ENCODE data around the gene MEF2D.
A peak's percentile ranks its signal among the peaks of the same experiment; 100 is the strongest.

Gene MEF2D

DNA sequence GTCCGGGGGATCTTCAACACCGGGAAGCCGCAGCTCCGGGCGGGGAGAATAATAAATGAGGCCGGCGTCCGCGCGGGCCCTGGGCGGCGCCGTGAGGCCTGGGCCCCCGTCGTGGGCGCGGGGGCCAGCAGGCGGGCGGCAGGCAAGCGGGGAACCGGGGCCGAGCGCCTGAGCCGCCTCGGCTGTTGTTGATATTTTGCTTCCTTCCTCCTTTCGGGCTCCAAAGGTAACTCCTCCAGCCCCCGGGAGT is at the start of gene MEF2D:
MEF2D (minus strand) TSS at position 233 of the 250 bp plus-strand sequence. CDS start 17,483 bp downstream, outside the sequence.
- Histone ChIP-seq H3K27ac (ENCODE audit: low read length) (peak within 1 kb of the TSS; percentile 92), H3K9ac (ENCODE audit: low read length) (peak within 1 kb of the TSS; percentile 97), H3K9me3 (replicated peaks; ENCODE audit: insufficient read depth, low read length) (no peaks in the 10 kb centered on the region), H3K27me3 (replicated peaks; ENCODE audit: insufficient read depth, low read length) (no peaks in the 10 kb centered on the region), H3K4me2 (ENCODE audit: low read depth, low read length) (peak within 1 kb of the TSS; percentile 90), H2AFZ (ENCODE audit: low read length) (peak within 1 kb of the TSS; percentile 23), H3K79me2 (ENCODE audit: low read length) (peaks cover 56% of the 10 kb centered on the region), H3F3A (ENCODE audit: insufficient read depth, low read length) (peaks cover 56% of the 10 kb centered on the region), H3K36me3 (replicated peaks; ENCODE audit: insufficient read depth, low read length) (no peaks in the 10 kb centered on the region), H3K9me2 (replicated peaks; ENCODE audit: insufficient read depth, low read length) (no peaks in the 10 kb centered on the region), H3K4me3 (ENCODE audit: low read length) (peak within 1 kb of the TSS; percentile 96), H4K20me1 (ENCODE audit: insufficient read depth, low read length) (no peaks in the 10 kb centered on the region), H3K4me1 (ENCODE audit: low read length) (peaks cover 60% of the 10 kb centered on the region)
- TF ChIP-seq EZH2phosphoT487 (IDR thresholded peaks at IDR 0.05; ENCODE audit: low read length) (no peak), EZH2 (optimal IDR thresholded peaks at IDR 0.05; ENCODE audit: low read depth, low read length) (no peak)
- TF ChIP-seq, protein P1, sequence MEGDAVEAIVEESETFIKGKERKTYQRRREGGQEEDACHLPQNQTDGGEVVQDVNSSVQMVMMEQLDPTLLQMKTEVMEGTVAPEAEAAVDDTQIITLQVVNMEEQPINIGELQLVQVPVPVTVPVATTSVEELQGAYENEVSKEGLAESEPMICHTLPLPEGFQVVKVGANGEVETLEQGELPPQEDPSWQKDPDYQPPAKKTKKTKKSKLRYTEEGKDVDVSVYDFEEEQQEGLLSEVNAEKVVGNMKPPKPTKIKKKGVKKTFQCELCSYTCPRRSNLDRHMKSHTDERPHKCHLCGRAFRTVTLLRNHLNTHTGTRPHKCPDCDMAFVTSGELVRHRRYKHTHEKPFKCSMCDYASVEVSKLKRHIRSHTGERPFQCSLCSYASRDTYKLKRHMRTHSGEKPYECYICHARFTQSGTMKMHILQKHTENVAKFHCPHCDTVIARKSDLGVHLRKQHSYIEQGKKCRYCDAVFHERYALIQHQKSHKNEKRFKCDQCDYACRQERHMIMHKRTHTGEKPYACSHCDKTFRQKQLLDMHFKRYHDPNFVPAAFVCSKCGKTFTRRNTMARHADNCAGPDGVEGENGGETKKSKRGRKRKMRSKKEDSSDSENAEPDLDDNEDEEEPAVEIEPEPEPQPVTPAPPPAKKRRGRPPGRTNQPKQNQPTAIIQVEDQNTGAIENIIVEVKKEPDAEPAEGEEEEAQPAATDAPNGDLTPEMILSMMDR (IDR thresholded peaks at IDR 0.05; ENCODE audit: low read length), result no peak
- no peak for DNase-seq

DNA sequence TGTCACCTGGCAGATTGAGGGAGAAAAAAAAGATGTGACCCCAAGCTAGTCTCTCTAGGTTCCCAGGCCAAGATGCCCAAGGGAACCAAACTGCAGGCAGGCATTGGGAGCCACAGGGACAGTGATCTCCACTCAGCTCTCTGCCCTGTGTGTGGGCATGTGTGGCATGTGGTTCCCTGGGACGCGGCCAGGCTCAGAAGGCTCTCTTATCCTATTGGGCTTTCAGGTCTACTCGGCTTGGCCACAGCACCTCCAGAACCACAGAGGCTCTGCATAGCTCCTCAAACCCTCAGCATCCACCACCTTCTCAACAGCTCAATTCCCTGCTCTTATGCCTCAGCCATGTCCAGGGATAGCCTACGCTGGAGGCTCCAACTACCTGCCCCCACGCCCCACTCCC is 49.8 kb upstream of the MEF2D start:
- Histone ChIP-seq H3K27me3 (replicated peaks; ENCODE audit: insufficient read depth, low read length) (no peaks in the 10 kb centered on the region), H3K79me2 (ENCODE audit: low read length) (no peaks in the 10 kb centered on the region), H2AFZ (ENCODE audit: low read length) (no peak overlapping the region), H3K4me3 (ENCODE audit: low read length) (no peak overlapping the region), H3K9me2 (replicated peaks; ENCODE audit: insufficient read depth, low read length) (no peaks in the 10 kb centered on the region), H3K27ac (ENCODE audit: low read length) (no peak overlapping the region), H3K4me1 (ENCODE audit: low read length) (no peaks in the 10 kb centered on the region), H3F3A (ENCODE audit: insufficient read depth, low read length) (no peaks in the 10 kb centered on the region), H3K36me3 (replicated peaks; ENCODE audit: insufficient read depth, low read length) (no peaks in the 10 kb centered on the region), H3K4me2 (ENCODE audit: low read depth, low read length) (no peak overlapping the region), H3K9ac (ENCODE audit: low read length) (no peak overlapping the region), H3K9me3 (replicated peaks; ENCODE audit: insufficient read depth, low read length) (no peaks in the 10 kb centered on the region), H4K20me1 (ENCODE audit: insufficient read depth, low read length) (no peaks in the 10 kb centered on the region)
- DNase-seq, result no peak
- no peak for TF ChIP-seq EZH2 (optimal IDR thresholded peaks at IDR 0.05; ENCODE audit: low read depth, low read length)

DNA sequence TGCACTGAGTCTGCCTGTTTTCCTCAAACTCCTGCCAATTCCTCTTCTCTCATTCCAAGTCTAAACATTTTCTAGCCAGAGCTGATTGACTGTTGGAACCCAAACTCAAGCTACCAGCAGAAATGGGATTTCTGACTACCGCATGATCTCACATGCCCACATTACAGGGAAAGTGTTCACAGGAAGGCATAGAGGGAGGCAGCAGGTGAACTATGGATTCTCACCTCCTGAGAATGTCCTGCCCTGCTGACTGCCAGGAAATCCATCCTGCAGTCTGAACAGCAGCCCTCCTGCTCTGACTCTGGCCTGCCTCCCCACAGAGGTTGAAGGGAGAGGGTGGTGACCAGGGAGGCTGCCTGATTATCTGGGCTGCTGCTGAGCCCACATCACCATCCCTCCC is 49.3 kb upstream of the MEF2D start:
- Histone ChIP-seq H3K36me3 (replicated peaks; ENCODE audit: insufficient read depth, low read length) (no peaks in the 10 kb centered on the region), H2AFZ (ENCODE audit: low read length) (no peak overlapping the region), H3K27ac (ENCODE audit: low read length) (no peak overlapping the region), H3K9me3 (replicated peaks; ENCODE audit: insufficient read depth, low read length) (no peaks in the 10 kb centered on the region), H3K79me2 (ENCODE audit: low read length) (no peaks in the 10 kb centered on the region), H3K27me3 (replicated peaks; ENCODE audit: insufficient read depth, low read length) (no peaks in the 10 kb centered on the region), H3K9me2 (replicated peaks; ENCODE audit: insufficient read depth, low read length) (no peaks in the 10 kb centered on the region), H3K4me2 (ENCODE audit: low read depth, low read length) (no peak overlapping the region), H3F3A (ENCODE audit: insufficient read depth, low read length) (no peaks in the 10 kb centered on the region), H4K20me1 (ENCODE audit: insufficient read depth, low read length) (no peaks in the 10 kb centered on the region), H3K4me1 (ENCODE audit: low read length) (no peaks in the 10 kb centered on the region), H3K4me3 (ENCODE audit: low read length) (no peak overlapping the region), H3K9ac (ENCODE audit: low read length) (no peak overlapping the region)
- TF ChIP-seq EZH2 (optimal IDR thresholded peaks at IDR 0.05; ENCODE audit: low read depth, low read length) (no peak), EZH2phosphoT487 (IDR thresholded peaks at IDR 0.05; ENCODE audit: low read length) (no peak)
- TF ChIP-seq, protein P1 (IDR thresholded peaks at IDR 0.05; ENCODE audit: low read length), result no peak
- DNase-seq, result no peak

DNA sequence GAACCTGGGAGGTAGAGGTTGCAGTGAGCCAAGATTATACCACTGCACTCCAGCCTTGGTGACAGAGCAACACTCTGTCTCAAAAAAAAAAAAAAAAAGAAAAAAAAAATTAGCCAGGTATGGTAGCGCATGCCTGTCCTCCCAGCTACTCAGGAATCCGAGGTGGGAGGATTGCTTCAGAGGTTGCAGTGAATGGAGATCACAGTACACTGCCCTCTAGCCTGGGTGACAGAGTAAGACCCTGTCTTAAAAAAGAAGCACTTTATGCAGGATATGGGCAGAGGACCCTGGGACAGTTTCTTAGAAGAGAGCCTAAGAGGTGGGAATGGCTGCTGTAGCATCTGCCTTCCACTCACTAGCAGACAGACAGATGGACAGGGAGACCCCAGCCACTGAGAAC is 48.8 kb upstream of the MEF2D start:
- no peak overlapping the region for H2AFZ ChIP-seq (ENCODE audit: low read length)
- H3K27ac ChIP-seq (ENCODE audit: low read length), result no peak overlapping the region
- no peaks in the 10 kb centered on the region for H3K27me3 ChIP-seq (replicated peaks; ENCODE audit: insufficient read depth, low read length)

More for the DNA sequence above, 48.8 kb upstream of the MEF2D start:
- Histone ChIP-seq H3K79me2 (ENCODE audit: low read length) (no peaks in the 10 kb centered on the region), H3K9me2 (replicated peaks; ENCODE audit: insufficient read depth, low read length) (no peaks in the 10 kb centered on the region), H3K4me2 (ENCODE audit: low read depth, low read length) (no peak overlapping the region), H3K36me3 (replicated peaks; ENCODE audit: insufficient read depth, low read length) (no peaks in the 10 kb centered on the region), H4K20me1 (ENCODE audit: insufficient read depth, low read length) (no peaks in the 10 kb centered on the region), H3F3A (ENCODE audit: insufficient read depth, low read length) (no peaks in the 10 kb centered on the region), H3K9me3 (replicated peaks; ENCODE audit: insufficient read depth, low read length) (no peaks in the 10 kb centered on the region), H3K4me3 (ENCODE audit: low read length) (no peak overlapping the region), H3K9ac (ENCODE audit: low read length) (no peak overlapping the region), H3K4me1 (ENCODE audit: low read length) (no peaks in the 10 kb centered on the region)
- DNase-seq, result no peak
- TF ChIP-seq, protein P1 (IDR thresholded peaks at IDR 0.05; ENCODE audit: low read length), result no peak
- TF ChIP-seq EZH2 (optimal IDR thresholded peaks at IDR 0.05; ENCODE audit: low read depth, low read length) (no peak), EZH2phosphoT487 (IDR thresholded peaks at IDR 0.05; ENCODE audit: low read length) (no peak)

Data from MM.1S (cell line).